Stomach (tissue), 9 donors: ENCODE measurements around the gene AGTRAP. TPM values are rescaled to one million over a fixed set of nuclear protein-coding genes. Genes with fewer than 3 reads are reported as not detected.

Experiments used
- DNase-seq, 2 donors: peaks; one replicate each; pipeline versions ENCODE4 v3.0.0 to v3.0.0-alpha.2; 2013 to 2019
- H3K27ac ChIP-seq, 5 donors: fragments of 200-600 bp in 4 of 5; sonication (generic) in 4 of 5; one replicate each; pipeline ENCODE4 v1.5.1; 2013 to 2019; ENCODE audit warnings: mild to moderate bottlenecking in 1 of 5, moderate library complexity in 1 of 5
- H3K27me3 ChIP-seq, 3 donors: fragments of 200-600 bp; sonication (generic); one replicate each; pipeline ENCODE4 v1.5.1; 2017 to 2019; ENCODE audit warnings: mixed run types in 1 of 3
- H3K36me3 ChIP-seq, 4 donors: fragments of 200-600 bp; sonication (generic); 1 replicate in 3 of 4; 2 replicates in 1 of 4; pipeline ENCODE4 v1.5.1; 2016 to 2019
- H3K4me1 ChIP-seq, 4 donors: fragments of 200-600 bp; sonication (generic); one replicate each; pipeline ENCODE4 v1.5.1; 2016 to 2019
- H3K4me3 ChIP-seq, 4 donors: fragments of 200-600 bp; sonication (generic) in 3 of 4; one replicate each; pipeline ENCODE4 v1.5.1; 2016 to 2019; ENCODE audit warnings: mild to moderate bottlenecking in 1 of 4
- H3K9me3 ChIP-seq, 4 donors: fragments of 200-600 bp; sonication (generic); one replicate each; pipeline ENCODE4 v1.5.1; 2016 to 2019
- EP300 ChIP-seq: sonication (generic); formaldehyde crosslinking; IDR thresholded peaks from one replicate; pipeline ENCODE4 v1.6.1; 2017; ENCODE audit warnings: antibody characterized with exemption
- POLR2A ChIP-seq, 4 donors: fragments of 450-650 bp; IDR thresholded peaks; one replicate each; pipeline ENCODE4 v1.6.1; 2016; ENCODE audit warnings: antibody characterized with exemption in 4 of 4, control low read depth in 2 of 4, mild to moderate bottlenecking in 1 of 4, moderate library complexity in 1 of 4
- POLR2AphosphoS5 ChIP-seq, 3 donors: sonication (generic); formaldehyde crosslinking; IDR thresholded peaks; one replicate each; pipeline ENCODE4 v1.6.1; 2016; ENCODE audit warnings: antibody characterized with exemption in 3 of 3
- WGBS, 5 donors: extraction: QIAGEN DNeasy Blood & Tissue Kit in 3 of 5; methylation state at CpG; one replicate each; pipeline versions ENCODE4 v1.1.5 to v1.1.7; 2013 to 2018; 5-methylcytosine and 5-hydroxymethylcytosine counted together
- intact Hi-C: fragments of 100-400 bp; cut with DNase I; formaldehyde crosslinking; loops from one replicate; pipeline ENCODE4 v1.15.1; 2023; ENCODE audit warnings: low total_unique reads
- polyA plus RNA-seq, 3 donors: library from polyadenylated mRNA; stranded (reverse); fragments of 200-250 nt; gene quantifications; one replicate each; pipeline ENCODE4 v1.2.3, GENCODE V29; 2013
- total RNA-seq, 5 donors: library from RNA; depleted of rRNA; stranded (reverse); fragments of >200 nt; gene quantifications; one replicate each; pipeline versions ENCODE4 v1.1.0 to v1.2.3, GENCODE V29; 2014 to 2016
- TF ChIP-seq, protein P1 (sequence below), 7 experiments: fragments of 450-650 bp in 4 of 7; fragments of 200-600 bp in 3 of 7; sonication (generic) in 3 of 7; IDR thresholded peaks; one replicate each; pipeline ENCODE4 v1.5.1; 2016 to 2019; ENCODE audit warnings: antibody characterized with exemption in 7 of 7, control low read depth in 2 of 7, mild to moderate bottlenecking in 1 of 7
- donor health status: healthy with polysubstance abuse.
- donor health status: Bipolar disorder and iron deficiency.
- donor health status: healthy.

AGTRAP gene
- total and polyA plus RNA-seq, 8 donors = 4.1 to 76.3 (median 30.2) TPM

DNA sequence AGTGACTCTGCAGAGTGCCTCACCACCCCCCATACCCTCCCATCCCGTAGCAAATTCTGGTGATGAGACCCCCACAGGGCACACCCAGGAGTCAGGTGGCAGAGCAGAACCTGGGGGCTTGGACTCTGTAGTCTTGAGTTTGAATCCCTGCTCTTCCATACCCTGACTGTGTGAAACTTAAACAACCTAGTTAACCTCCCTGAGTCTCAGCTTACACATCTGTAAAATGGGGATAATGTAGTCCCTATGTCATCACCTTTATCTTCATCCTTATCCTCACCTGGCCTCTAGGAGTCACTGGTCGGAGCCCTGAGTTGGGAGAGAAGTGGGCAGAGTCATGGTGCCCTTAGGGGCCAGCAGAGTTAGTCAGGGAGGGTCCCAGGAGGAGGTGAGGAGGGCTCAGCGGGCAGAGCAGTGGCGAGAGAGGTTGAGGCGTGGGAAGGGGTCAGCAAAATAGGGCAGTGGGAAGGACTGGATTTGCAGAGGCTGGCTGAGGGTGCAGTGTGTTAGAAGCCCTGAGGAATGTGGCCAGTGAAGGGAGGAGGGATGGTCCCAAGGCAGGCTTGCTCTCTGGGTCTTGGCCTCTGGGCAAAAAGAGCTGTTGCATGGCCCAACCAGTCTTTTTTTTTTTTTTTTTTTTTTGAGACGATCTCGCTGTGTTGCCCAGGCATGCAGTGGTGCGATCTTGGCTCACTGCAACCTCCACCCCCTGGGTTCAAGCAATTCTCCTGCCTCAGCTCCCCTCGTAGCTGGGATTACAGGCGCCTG is 44.6 kb downstream of the AGTRAP start:
- Histone ChIP-seq H3K4me3 (no peak overlapping the region), H3K27me3 (no peaks in the 10 kb centered on the region), H3K9me3 (no peaks in the 10 kb centered on the region), H3K36me3 (no peaks in the 10 kb centered on the region), H3K27ac (no peak overlapping the region), H3K4me1 (peaks cover 10 to 14% (median 14%) of the 10 kb centered on the region in 4 donors)
- intact Hi-C loops = no loop called here
- no peak for DNase-seq
- WGBS, 5 donors = 78 to 85% (median 79%) methylated on average over 8 to 10 of the region's 10 CpGs
- TF ChIP-seq, protein P1, sequence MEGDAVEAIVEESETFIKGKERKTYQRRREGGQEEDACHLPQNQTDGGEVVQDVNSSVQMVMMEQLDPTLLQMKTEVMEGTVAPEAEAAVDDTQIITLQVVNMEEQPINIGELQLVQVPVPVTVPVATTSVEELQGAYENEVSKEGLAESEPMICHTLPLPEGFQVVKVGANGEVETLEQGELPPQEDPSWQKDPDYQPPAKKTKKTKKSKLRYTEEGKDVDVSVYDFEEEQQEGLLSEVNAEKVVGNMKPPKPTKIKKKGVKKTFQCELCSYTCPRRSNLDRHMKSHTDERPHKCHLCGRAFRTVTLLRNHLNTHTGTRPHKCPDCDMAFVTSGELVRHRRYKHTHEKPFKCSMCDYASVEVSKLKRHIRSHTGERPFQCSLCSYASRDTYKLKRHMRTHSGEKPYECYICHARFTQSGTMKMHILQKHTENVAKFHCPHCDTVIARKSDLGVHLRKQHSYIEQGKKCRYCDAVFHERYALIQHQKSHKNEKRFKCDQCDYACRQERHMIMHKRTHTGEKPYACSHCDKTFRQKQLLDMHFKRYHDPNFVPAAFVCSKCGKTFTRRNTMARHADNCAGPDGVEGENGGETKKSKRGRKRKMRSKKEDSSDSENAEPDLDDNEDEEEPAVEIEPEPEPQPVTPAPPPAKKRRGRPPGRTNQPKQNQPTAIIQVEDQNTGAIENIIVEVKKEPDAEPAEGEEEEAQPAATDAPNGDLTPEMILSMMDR (IDR thresholded peaks at IDR 0.05) = no peak
- TF ChIP-seq EP300 (no peak), POLR2AphosphoS5 (IDR thresholded peaks at IDR 0.05) (no peak), POLR2A (IDR thresholded peaks at IDR 0.05) (no peak)

DNA sequence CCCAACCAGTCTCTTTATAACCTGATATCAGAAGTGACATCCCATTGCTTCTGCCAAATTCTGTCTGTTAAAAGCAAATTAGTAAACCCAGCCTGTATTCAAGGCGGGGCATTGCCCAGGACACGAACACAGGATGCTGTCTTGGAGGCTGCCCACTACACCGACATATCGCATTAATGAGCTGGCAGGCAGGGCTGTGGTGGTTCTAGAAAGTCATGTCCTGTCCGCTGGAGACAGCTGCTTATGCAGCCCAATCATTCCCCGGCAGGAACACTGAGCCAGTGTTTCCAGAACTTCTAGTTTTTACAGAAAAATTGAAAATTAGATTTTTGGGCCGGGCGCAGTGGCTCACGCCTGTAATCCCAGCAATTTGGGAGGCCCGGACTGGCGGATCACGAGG is 45.4 kb downstream of the AGTRAP start:
- intact Hi-C loops = no loop called here
- TF ChIP-seq POLR2AphosphoS5 (IDR thresholded peaks at IDR 0.05) = no peak
- TF ChIP-seq EP300 = no peak
- TF ChIP-seq POLR2A (IDR thresholded peaks at IDR 0.05) = no peak
- TF ChIP-seq, protein P1 (IDR thresholded peaks at IDR 0.05) = no peak
- H3K4me1 ChIP-seq = peaks cover 10 to 21% (median 18%) of the 10 kb centered on the region in 4 donors
- H3K9me3 ChIP-seq = no peaks in the 10 kb centered on the region
- H3K36me3 ChIP-seq = no peaks in the 10 kb centered on the region
- no peak for DNase-seq
- 85 to 93% (median 87%) methylated on average over 12 of the region's 12 CpGs for WGBS, 5 donors
- H3K27me3 ChIP-seq = no peaks in the 10 kb centered on the region
- H3K4me3 ChIP-seq = no peak overlapping the region
- H3K27ac ChIP-seq = no peak overlapping the region

DNA sequence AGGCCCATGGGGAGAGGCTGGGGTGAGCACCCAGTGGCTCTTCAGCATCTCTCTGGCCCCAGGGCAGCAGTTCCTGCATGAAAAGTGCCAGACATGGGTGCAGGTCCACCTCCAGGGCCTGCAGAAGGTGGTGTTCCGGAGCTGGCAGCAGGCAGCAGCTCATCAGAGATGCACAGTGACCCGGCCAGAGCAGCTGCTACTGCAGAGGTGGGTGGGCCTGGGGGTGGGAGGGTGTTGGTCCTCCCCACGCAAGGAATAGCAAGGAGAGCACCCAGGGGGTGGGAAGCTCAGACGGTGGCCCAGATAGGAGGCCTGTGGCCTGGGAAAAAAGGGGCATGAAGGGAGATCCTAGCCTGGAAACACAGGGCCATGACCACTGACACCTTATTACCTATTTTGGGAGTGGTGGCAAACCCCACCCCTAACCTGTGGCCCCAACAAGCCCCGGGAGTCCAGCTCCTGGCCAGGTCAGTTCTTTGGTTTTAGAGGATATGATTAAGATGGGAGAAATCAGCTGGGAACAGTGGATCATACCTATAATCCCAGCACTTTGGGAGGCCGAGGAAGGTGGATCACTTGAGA is 46.3 kb downstream of the AGTRAP start:
- Histone ChIP-seq H3K4me1 (peaks cover 17 to 30% (median 27%) of the 10 kb centered on the region in 4 donors), H3K36me3 (no peaks in the 10 kb centered on the region), H3K27ac (no peak overlapping the region), H3K4me3 (no peak overlapping the region), H3K27me3 (no peaks in the 10 kb centered on the region), H3K9me3 (no peaks in the 10 kb centered on the region)
- intact Hi-C loops = no loop called here
- 73 to 84% (median 77%) methylated on average over 5 to 6 of the region's 6 CpGs for WGBS, 5 donors
- no peak for DNase-seq
- TF ChIP-seq EP300 (no peak), POLR2A (IDR thresholded peaks at IDR 0.05) (no peak), POLR2AphosphoS5 (IDR thresholded peaks at IDR 0.05) (no peak)
- TF ChIP-seq, protein P1 (IDR thresholded peaks at IDR 0.05) = no peak

DNA sequence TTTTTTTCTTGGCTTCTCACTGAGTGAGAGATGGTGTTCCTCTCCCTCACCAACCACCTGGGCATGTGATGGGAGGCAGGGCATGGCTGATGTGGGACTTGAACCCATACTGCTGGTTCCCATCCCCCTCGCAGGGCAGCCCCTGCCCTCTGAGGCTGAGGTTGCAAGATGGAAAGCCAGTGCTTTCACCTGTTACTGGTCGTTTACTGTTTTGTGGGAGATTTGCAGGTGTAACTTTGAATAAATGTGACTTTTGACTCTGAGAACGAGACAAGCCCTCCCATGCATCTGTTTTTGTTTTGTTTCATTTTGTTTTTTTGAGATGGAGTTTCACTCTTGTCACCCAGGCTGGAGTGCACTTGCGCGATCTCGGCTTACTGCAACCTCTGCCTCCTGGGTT is 47.6 kb downstream of the AGTRAP start:
- H3K27ac ChIP-seq = no peak overlapping the region
- 85 to 89% (median 87%) methylated on average over 6 of the region's 6 CpGs for WGBS, 5 donors
- H3K9me3 ChIP-seq = no peaks in the 10 kb centered on the region
- H3K27me3 ChIP-seq = no peaks in the 10 kb centered on the region
- DNase-seq = no peak
- intact Hi-C loops = no loop called here
- peaks cover 31 to 43% (median 40%) of the 10 kb centered on the region in 4 donors for H3K4me1 ChIP-seq
- H3K4me3 ChIP-seq = no peak overlapping the region
- no peaks in the 10 kb centered on the region for H3K36me3 ChIP-seq
- TF ChIP-seq POLR2A (IDR thresholded peaks at IDR 0.05) (no peak), EP300 (no peak)
